ENCODE measurements around the gene CAPN15.

GRCh38 chr16:569445-570254, 42.1 kb downstream of the CAPN15 start, which contains the start of gene PIGQ:
- TF ChIP-seq POLR2A (IDR thresholded peaks at IDR 0.05) (no peak), CTCF (IDR thresholded peaks at IDR 0.05) (no peak), POLR2AphosphoS5 (IDR thresholded peaks at IDR 0.05) (no peak), EP300 (IDR thresholded peaks at IDR 0.05) (no peak)

All from suprapubic skin (tissue), 4 donors.